COLO668 (cell line): ENCODE results near the gene PTPRH.
"Not testable (repeated sequence)": the region's sequence is repeated elsewhere in the genome, so short reads cannot be mapped to it uniquely, and the experiment has no call there.

Experiments used
- DNase-seq: peaks from one replicate; lab custom pipeline; 2025; ENCODE audit not compliant: unreplicated experiment; lab: John Stamatoyannopoulos, UW

PTPRH gene

GRCh38 chr19:55160128-55160985, 48.9 kb downstream of the PTPRH start:
- DNase-seq, result peak; percentile 94

DNA sequence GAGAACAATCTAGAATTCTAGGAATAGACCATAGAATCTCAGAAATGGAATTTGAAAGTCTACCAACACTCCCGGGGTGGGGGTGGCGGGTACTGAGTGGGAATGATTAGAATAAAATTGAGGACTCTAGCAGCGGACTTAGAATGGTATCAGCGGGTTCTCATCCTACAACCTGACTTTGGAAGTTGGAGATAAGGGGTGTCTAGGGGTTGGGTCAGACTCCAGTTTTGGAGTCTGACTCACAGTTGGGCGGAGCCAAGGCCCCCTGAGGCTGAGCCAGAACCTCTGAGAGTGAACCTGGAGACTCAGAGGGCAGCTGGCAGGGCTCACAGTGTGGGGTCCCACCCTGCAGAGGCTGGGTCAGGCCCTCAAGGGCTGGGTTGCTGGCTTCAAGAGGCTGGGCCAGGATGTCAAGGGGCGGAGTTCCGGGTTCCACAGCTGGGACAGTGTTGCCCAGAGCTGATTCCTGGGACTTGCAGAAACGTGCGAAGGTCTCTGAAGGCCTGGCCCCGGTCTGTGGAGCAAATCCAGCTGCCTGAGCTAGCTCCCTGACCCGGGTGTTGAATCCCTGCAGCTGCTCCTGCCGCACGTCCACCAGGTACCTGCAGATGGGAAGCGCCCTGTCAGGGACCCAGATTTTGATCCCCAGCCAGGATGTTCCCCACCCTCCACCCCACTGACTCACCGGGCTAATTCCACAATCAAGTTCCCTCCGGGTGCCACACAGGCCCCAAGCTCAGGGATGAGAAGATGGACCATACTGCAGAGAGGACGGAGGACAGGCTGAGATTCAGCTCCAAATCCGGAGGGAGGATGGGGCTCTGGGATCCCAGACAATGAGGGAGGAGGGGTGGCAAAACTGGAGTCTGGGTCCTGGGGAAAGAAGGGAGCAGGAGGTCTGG, 50.2 kb downstream of the PTPRH start:
- no peak for DNase-seq

DNA sequence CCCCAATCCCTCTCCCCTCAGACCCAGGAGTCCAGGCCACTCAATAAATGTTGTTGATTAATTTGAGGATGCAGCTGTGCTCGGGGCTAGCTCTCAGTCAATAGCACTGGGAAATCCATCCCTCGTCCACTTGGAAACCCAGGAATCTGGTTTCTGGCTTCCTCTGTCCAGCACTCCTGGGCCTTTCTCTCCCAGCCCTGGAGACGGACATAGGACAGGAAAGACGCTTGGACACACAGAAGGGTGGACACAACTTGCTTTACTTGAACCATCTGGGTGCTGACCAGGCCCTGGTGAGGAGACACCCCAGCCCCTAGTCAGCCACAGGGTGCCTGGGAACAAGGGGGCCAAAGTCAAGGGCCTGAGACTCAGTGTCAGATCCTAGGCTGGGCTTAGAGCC, 50.9 kb downstream of the PTPRH start:
- no peak for DNase-seq

GRCh38 chr19:55157064-55157908, 52.0 kb downstream of the PTPRH start, which contains the start of gene TNNI3:
Gene TNNI3 (minus strand): TSS chr19:55157732. CDS start chr19:55157589, 143 bp downstream.
- no peak for DNase-seq

GRCh38 chr19:55156202-55157063, 52.9 kb downstream of the PTPRH start:
- peak; percentile 68 for DNase-seq

DNA sequence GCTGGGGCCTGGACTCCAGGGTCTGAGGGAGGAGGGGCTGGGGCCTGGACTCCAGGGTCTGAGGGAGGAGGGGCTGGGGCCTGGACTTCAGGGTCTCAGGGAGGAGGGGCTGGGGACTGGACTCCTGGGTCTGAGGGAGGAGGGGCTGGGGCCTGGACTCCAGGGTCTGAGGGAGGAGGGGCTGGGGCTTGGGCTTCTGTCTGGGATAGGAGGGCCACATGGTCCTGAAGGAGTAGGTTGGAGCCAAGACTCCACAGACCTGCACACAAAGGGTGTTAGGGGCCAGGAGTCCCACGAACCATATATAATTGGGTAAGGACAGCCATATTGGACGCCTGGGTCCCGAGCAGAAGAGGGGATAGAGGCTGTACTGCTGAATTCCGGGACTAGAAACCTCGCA, 53.5 kb downstream of the PTPRH start:
- DNase-seq, result not testable (repeated sequence)

- no peak for DNase-seq
Observed at GRCh38 chr19:55153652-55154264, 55.5 kb downstream of the PTPRH start.

- DNase-seq, result no peak
Observed at GRCh38 chr19:55152017-55152416, 57.3 kb downstream of the PTPRH start.

- no peak for DNase-seq
Observed at GRCh38 chr19:55149078-55150003, 60.0 kb downstream of the PTPRH start, which contains the start of gene TNNT1. Gene TNNT1 (minus strand): TSS chr19:55149206. CDS start chr19:55147157, 2,049 bp downstream.

DNA sequence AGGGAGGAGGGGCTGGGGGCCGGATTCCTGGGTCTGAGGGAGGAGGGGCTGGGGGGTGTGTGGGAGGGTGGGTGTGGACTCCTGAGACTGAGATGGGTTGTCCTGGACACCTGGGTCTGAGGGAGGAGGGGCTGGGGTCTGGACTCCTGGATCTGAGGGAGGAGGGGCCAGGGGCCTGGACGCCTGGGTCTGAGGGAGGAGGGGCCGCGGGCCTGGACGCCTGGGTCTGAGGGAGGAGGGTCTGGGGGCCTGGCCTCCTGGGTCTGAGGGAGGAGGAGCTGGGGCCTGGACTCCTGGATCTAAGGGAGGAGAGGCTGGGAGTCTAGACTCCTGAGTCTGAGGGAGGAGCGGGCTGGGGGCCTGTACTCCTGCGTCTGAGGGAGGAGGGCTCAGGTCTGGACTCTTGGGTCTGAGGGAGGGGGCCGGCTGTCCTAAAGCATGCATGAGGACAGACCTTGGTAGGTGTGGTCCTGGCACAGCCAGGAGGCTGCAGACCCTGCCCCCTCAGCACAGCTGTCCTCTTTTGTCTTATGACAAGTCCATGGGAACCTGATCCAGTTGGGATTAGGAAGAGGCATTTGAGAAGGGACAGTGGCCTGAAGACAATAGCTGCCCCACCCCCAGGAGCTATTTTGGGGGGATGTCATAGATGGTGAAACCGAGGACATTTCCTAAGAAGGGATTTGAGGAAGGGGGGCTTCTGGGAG, 61.6 kb downstream of the PTPRH start:
- no peak for DNase-seq

GRCh38 chr19:55146705-55147273, 62.5 kb downstream of the PTPRH start:
- peak; percentile 37 for DNase-seq

GRCh38 chr19:55146078-55146704, 63.1 kb downstream of the PTPRH start:
- DNase-seq, result peak; percentile 27

DNA sequence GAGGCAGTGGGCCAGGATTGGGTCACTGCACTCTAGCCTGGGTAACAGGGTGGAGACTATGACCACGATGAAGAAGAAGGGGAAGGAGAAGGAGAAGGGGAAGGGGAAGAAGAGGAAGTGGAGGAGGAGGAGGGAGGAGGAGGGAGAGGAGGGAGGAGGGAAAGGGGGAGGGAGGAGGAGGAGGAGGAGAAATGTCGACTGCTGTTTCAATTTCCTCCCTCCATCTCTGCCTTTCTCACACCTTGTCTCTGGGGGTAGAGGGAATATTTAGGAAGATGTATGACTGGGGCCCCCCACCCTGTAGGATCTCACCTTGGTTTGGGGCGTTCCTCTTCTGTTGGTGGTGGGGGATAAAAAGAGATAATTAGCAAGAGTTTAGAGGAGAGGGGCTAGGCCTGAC, 64.1 kb downstream of the PTPRH start:
- no peak for DNase-seq

DNA sequence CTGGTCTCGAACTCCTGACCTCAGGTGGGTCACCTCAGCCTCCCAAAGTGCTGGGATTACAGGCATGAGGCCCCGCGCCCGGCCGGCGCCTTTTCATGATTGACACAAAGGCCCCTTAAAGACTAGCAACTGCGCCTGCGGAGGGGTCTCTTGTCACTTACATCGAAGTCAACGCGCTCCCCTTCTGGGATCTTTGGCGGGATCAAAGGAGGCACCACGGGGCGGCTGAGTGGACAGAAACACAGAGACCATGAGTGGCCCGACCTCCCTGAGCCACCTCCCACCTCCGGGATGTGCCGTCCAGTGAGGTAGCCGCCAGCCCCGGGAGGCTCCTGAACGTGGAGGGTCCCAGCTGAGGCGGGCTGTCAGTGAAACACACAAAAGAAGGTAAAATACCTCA, 67.6 kb downstream of the PTPRH start:
- DNase-seq, result no peak

- no peak for DNase-seq
Observed at GRCh38 chr19:55137915-55138314, 71.4 kb downstream of the PTPRH start.

- DNase-seq, result no peak
Observed at GRCh38 chr19:55136399-55137102, 72.8 kb downstream of the PTPRH start.
